Measurements from ENCODE around the gene WDR70.
A peak's percentile ranks its signal among the peaks of the same experiment; 100 is the strongest.

DNA sequence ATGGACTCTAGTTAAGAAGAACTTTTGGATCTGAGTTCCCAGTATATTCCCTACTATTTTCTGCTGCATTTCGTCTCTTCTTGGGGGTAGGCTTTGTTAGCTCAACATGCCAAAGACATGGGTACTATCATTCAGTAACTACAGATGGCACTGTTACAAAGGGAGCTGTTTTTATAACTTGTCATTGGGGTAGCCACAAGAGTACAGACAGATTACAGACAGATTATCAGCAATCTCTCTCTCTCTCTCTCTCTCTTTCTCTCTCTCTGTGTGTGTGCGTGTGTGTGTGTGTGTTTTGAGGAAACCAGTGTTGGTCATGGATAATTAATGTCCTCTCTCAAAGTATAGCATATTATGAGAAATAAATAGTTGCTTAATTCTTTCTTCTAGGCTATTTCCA, 116.1 kb downstream of the WDR70 start:
- TF ChIP-seq, protein P1, sequence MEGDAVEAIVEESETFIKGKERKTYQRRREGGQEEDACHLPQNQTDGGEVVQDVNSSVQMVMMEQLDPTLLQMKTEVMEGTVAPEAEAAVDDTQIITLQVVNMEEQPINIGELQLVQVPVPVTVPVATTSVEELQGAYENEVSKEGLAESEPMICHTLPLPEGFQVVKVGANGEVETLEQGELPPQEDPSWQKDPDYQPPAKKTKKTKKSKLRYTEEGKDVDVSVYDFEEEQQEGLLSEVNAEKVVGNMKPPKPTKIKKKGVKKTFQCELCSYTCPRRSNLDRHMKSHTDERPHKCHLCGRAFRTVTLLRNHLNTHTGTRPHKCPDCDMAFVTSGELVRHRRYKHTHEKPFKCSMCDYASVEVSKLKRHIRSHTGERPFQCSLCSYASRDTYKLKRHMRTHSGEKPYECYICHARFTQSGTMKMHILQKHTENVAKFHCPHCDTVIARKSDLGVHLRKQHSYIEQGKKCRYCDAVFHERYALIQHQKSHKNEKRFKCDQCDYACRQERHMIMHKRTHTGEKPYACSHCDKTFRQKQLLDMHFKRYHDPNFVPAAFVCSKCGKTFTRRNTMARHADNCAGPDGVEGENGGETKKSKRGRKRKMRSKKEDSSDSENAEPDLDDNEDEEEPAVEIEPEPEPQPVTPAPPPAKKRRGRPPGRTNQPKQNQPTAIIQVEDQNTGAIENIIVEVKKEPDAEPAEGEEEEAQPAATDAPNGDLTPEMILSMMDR (conservative IDR thresholded peaks at IDR 0.05; ENCODE audit: low read depth, low read length) = peak; percentile 65
- no peak for TF ChIP-seq EZH2 (IDR thresholded peaks at IDR 0.05; ENCODE audit: borderline replicate concordance, low read depth, low read length, poor library complexity, severe bottlenecking)
